ENCODE results near the gene SLC22A14. TPM values are rescaled to one million over a fixed set of nuclear protein-coding genes. Genes with fewer than 3 reads are reported as not detected.
"Not testable (repeated sequence)": the region's sequence is repeated elsewhere in the genome, so short reads cannot be mapped to it uniquely, and the experiment has no call there.

SLC22A14 gene
- total and polyA plus RNA-seq, 2 donors from 2014 or later, result 0.19 to 0.75 TPM

DNA sequence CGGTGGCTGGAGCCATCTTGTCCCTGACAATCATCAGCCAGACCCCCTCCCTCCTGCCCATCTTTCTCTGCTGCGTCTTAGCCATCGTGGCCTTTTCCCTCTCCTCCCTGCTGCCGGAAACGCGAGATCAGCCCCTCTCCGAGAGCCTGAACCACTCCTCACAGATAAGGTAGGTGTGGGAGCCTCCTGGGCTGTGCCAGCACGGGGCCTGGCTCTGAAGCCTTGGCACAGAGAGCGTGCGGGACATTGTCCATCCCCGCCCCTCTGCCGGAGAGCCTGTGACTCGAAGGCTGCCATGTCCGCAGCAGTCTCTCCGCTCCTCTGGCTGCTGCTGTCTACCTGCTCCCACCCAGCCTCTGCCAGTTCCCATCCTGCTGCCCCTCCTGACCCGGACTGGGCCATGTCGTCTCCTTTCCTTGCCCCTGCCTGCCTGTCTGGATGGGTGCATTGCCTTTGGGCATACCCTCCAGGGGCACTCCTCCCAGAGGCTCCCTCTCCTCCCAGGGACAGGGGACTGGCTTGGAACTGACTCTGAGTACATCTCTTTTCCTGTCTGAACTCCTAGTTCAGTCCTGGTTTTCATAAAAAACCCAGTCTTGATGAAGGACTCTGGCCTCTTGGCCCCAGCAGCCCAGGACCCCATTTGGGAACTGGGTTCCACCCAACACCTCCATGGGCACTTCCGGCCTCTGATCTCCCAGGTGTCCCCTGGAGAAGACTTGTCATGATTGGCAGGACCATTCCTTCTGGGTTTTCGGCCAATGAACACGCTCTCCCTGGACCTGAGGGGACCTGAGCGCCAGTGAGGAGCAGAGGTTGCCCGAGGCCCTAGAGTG, 34.5 kb downstream of the SLC22A14 start:
- no peaks in the 10 kb centered on the region for H3K4me1 ChIP-seq (ENCODE audit: control insufficient read depth in 2 of 3, insufficient read depth in 2 of 3, low read depth in 1 of 3, low read length in 3 of 3)
- no peak for TF ChIP-seq CTCF (IDR thresholded peaks at IDR 0.05; ENCODE audit: borderline replicate concordance, extremely low read depth, insufficient read depth)
- no peak overlapping the region for H3K4me3 ChIP-seq (ENCODE audit: low read length in 3 of 3)
- no peak overlapping the region for H3K27ac ChIP-seq (ENCODE audit: low read depth in 2 of 2, low read length in 2 of 2)
- intact Hi-C loops (cut with DNase I), result no loop called here
- DNase-seq, result no peak
- no peak overlapping the region for H3K9ac ChIP-seq (ENCODE audit: low read length in 3 of 3)
- no peaks in the 10 kb centered on the region for H3K9me3 ChIP-seq (ENCODE audit: control insufficient read depth in 2 of 3, insufficient read depth in 1 of 3, low read length in 3 of 3)
- no peak for FAIRE-seq
- H3K27me3 ChIP-seq (ENCODE audit: control insufficient read depth, insufficient read depth, low read length), result no peaks in the 10 kb centered on the region
- H3K36me3 ChIP-seq (ENCODE audit: control insufficient read depth in 2 of 3, insufficient read depth in 3 of 3, low read length in 3 of 3), result no peaks in the 10 kb centered on the region

GRCh38 chr3:38317192-38317759, 35.2 kb downstream of the SLC22A14 start:
- H3K27ac ChIP-seq (ENCODE audit: low read depth in 2 of 2, low read length in 2 of 2), result no peak overlapping the region
- no peaks in the 10 kb centered on the region for H3K4me1 ChIP-seq (ENCODE audit: control insufficient read depth in 2 of 3, insufficient read depth in 2 of 3, low read depth in 1 of 3, low read length in 3 of 3)
- no peak overlapping the region for H3K9ac ChIP-seq (ENCODE audit: low read length in 3 of 3)
- H3K36me3 ChIP-seq (ENCODE audit: control insufficient read depth in 2 of 3, insufficient read depth in 3 of 3, low read length in 3 of 3), result no peaks in the 10 kb centered on the region
- H3K9me3 ChIP-seq (ENCODE audit: control insufficient read depth in 2 of 3, insufficient read depth in 1 of 3, low read length in 3 of 3), result no peaks in the 10 kb centered on the region
- H3K4me3 ChIP-seq (ENCODE audit: low read length in 3 of 3), result no peak overlapping the region
- FAIRE-seq (no peak), DNase-seq (no peak)
- no peaks in the 10 kb centered on the region for H3K27me3 ChIP-seq (ENCODE audit: control insufficient read depth, insufficient read depth, low read length)
- intact Hi-C loops (cut with DNase I), result no loop called here
- no peak for TF ChIP-seq CTCF (IDR thresholded peaks at IDR 0.05; ENCODE audit: borderline replicate concordance, extremely low read depth, insufficient read depth)

GRCh38 chr3:38318766-38319671, 36.9 kb downstream of the SLC22A14 start:
- no peak for TF ChIP-seq CTCF (IDR thresholded peaks at IDR 0.05; ENCODE audit: borderline replicate concordance, extremely low read depth, insufficient read depth)
- DNase-seq (no peak), FAIRE-seq (no peak)
- H3K4me1 ChIP-seq (ENCODE audit: control insufficient read depth in 2 of 3, insufficient read depth in 2 of 3, low read depth in 1 of 3, low read length in 3 of 3), result no peaks in the 10 kb centered on the region
- no peaks in the 10 kb centered on the region for H3K36me3 ChIP-seq (ENCODE audit: control insufficient read depth in 2 of 3, insufficient read depth in 3 of 3, low read length in 3 of 3)
- no peak overlapping the region for H3K9ac ChIP-seq (ENCODE audit: low read length in 3 of 3)
- H3K4me3 ChIP-seq (ENCODE audit: low read length in 3 of 3), result no peak overlapping the region
- no peaks in the 10 kb centered on the region for H3K9me3 ChIP-seq (ENCODE audit: control insufficient read depth in 2 of 3, insufficient read depth in 1 of 3, low read length in 3 of 3)
- H3K27ac ChIP-seq (ENCODE audit: low read depth in 2 of 2, low read length in 2 of 2), result no peak overlapping the region
- no peaks in the 10 kb centered on the region for H3K27me3 ChIP-seq (ENCODE audit: control insufficient read depth, insufficient read depth, low read length)
- intact Hi-C loops (cut with DNase I), result no loop called here

DNA sequence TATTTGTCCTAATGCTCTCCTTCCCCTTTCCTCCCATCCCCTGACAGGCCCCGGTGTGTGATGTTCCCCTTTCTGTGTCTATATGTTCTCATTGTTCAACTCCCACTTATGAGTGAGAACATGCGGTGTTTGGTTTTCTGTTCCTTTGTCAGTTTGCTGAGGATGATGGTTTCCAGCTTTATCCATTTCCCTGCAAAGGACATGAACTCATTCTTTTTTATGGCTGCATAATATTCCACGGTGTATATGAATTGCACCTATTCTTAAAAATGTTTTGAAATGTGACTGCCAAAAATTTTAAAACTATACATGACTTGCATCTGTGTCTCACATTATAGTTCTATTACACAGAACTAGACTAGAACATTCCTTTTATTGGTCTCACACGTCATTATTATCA, 38.5 kb downstream of the SLC22A14 start:
- H3K36me3 ChIP-seq (ENCODE audit: control insufficient read depth in 2 of 3, insufficient read depth in 3 of 3, low read length in 3 of 3); FAIRE-seq; H3K4me3 ChIP-seq (ENCODE audit: low read length in 3 of 3); H3K9me3 ChIP-seq (ENCODE audit: control insufficient read depth in 2 of 3, insufficient read depth in 1 of 3, low read length in 3 of 3); DNase-seq; H3K4me1 ChIP-seq (ENCODE audit: control insufficient read depth in 2 of 3, insufficient read depth in 2 of 3, low read depth in 1 of 3, low read length in 3 of 3); intact Hi-C loops (cut with DNase I); H3K9ac ChIP-seq (ENCODE audit: low read length in 3 of 3); H3K27ac ChIP-seq (ENCODE audit: low read depth in 2 of 2, low read length in 2 of 2); H3K27me3 ChIP-seq (ENCODE audit: control insufficient read depth, insufficient read depth, low read length): not testable (repeated sequence)

Data from kidney (tissue), 14 donors.